RWPE1 (cell line): Measurements from ENCODE around the gene DEFB132.

Experiments
- CTCF ChIA-PET: fragments of 350-600 bp; sonication (Branson Sonifier 250); formaldehyde crosslinking; extraction: SDS; loops from one replicate; lab custom pipeline; 2021; lab: Yijun Ruan, JAX
- POLR2A ChIA-PET: fragments of 400-600 bp; formaldehyde crosslinking; extraction: SDS; loops from one replicate; lab custom pipeline; 2020; ENCODE audit warnings: antibody characterized with exemption; ENCODE audit not compliant: low non-redundant PET; lab: Yijun Ruan, JAX
- DNase-seq: peaks from one replicate; pipeline ENCODE4 v3.0.0; 2012; ENCODE audit warnings: low spot score
- H3K27ac ChIP-seq: fragments of 450-650 bp; 2 replicates; pipeline ENCODE4 v1.5.1; 2017
- TF ChIP-seq, protein P1 (sequence below): fragments of 450-650 bp; conservative IDR thresholded peaks from 2 replicates; pipeline ENCODE4 v1.5.1; 2017; ENCODE audit warnings: low read depth, mild to moderate bottlenecking

The DEFB132 gene

DNA sequence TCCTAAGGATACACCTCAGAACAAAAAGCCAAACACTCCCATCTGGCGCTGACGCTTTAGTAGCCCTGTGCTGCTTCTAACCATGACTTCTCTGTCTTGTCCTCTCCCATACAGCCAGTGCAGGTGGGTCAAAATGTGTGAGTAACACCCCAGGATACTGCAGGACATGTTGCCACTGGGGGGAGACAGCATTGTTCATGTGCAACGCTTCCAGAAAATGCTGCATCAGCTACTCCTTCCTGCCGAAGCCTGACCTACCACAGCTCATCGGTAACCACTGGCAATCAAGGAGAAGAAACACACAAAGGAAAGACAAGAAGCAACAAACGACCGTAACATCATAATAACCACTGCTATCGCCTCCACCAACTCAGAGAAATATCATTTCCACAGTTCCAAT is 1.4 kb downstream of the DEFB132 start:
- no peak for DNase-seq
- CTCF ChIA-PET = interaction anchor here (2.2 kb wide), 1 partner anchor 8 kb away, joined by 11 read pairs; no protein-coding TSS in a partner anchor
- TF ChIP-seq, protein P1, sequence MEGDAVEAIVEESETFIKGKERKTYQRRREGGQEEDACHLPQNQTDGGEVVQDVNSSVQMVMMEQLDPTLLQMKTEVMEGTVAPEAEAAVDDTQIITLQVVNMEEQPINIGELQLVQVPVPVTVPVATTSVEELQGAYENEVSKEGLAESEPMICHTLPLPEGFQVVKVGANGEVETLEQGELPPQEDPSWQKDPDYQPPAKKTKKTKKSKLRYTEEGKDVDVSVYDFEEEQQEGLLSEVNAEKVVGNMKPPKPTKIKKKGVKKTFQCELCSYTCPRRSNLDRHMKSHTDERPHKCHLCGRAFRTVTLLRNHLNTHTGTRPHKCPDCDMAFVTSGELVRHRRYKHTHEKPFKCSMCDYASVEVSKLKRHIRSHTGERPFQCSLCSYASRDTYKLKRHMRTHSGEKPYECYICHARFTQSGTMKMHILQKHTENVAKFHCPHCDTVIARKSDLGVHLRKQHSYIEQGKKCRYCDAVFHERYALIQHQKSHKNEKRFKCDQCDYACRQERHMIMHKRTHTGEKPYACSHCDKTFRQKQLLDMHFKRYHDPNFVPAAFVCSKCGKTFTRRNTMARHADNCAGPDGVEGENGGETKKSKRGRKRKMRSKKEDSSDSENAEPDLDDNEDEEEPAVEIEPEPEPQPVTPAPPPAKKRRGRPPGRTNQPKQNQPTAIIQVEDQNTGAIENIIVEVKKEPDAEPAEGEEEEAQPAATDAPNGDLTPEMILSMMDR = no peak
- POLR2A ChIA-PET = no interaction called here
- no peak overlapping the region for H3K27ac ChIP-seq

GRCh38 chr20:259981-260380 is 2.5 kb downstream of the DEFB132 start:
- H3K27ac ChIP-seq = no peak overlapping the region
- TF ChIP-seq, protein P1 = no peak
- POLR2A ChIA-PET = interaction anchor here (0.6 kb wide), 1 partner anchor 60 kb away, joined by 4 read pairs; no protein-coding TSS in a partner anchor
- CTCF ChIA-PET = interaction anchor here (0.5 kb wide), 1 partner anchor 1039 kb away, joined by 3 read pairs; no protein-coding TSS in a partner anchor
- no peak for DNase-seq

DNA sequence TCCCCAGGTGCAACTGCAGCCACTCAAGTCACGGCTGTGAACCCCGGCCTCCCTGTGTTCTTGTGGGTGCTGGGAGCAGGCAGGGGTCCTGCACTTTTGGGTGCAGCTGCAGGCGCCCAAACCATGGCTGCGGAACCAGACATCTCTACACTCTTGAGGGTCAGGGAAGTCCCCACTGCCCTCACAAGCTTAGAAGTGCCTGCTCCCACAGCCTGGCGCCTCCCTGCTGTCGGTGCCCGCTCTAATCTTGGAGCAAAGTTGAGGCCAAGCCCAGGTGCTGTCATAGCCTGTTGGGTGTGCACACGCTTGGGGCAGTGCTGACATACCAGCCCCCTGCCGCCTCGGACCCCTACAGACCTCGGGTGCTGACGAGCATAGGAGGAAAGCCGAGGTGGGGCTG is 6.2 kb downstream of the DEFB132 start:
- CTCF ChIA-PET = interaction anchor here (0.6 to 1.2 kb wide), 3 partner anchors 159 to 949 kb away, joined by 3 to 5 read pairs (median 4); no protein-coding TSS in a partner anchor
- POLR2A ChIA-PET = no interaction called here

DNA sequence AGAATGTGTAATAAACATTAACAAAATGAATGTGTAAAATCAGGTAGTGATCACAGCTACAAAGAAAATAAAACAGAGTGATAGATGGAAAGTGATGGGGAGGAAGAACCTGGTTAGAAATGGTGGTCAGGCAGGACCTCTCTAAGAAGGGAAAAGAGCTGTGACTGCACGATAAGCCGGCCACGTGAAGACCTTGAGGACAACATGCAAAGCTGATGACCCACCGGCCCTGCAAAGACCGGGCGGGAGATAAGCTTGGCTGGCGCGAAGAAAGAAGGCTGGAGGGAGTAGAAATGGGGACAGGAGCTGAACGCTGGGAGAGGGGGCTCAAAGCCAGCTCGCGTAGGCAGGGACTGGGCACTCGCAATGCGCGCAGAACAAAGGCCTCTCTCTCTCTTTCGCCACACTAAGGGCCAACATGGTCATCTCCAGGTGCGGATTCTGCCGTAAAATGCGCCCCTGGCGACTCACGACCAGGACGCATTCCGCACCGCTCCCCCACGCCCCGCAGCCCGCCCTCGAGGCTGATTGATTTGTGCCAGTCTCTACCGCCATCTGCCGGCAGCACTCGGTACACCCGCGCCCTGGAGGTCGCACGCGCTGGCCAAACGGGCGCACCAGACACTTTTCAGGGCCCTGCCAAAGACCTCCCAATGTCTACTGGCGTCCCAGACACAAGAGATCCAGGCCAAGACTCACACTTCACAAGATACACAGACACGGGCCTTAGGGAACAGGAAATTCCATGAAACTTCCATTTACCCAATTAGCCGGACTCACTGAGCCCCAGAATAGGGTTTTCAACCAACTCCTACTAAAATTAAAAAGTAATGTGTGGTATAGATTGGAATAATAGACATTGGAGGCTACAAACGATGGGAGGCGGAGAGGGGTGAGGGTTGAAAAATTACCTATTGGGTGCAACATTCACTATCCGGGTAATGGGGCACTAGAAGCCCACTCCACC is 9.4 kb downstream of the DEFB132 start:
- POLR2A ChIA-PET = no interaction called here
- DNase-seq = peak; percentile 82
- no peak overlapping the region for H3K27ac ChIP-seq
- CTCF ChIA-PET = interaction anchor here (0.6 to 2.5 kb wide), 10 partner anchors 9 to 138 kb away, joined by 3 to 13 read pairs (median 5); partner anchors contain the start of gene DEFB132
- TF ChIP-seq, protein P1 = peak; percentile 98

More for the DNA sequence above, 6.2 kb downstream of the DEFB132 start:
- TF ChIP-seq, protein P1 = no peak
- no peak for DNase-seq
- no peak overlapping the region for H3K27ac ChIP-seq

DNA sequence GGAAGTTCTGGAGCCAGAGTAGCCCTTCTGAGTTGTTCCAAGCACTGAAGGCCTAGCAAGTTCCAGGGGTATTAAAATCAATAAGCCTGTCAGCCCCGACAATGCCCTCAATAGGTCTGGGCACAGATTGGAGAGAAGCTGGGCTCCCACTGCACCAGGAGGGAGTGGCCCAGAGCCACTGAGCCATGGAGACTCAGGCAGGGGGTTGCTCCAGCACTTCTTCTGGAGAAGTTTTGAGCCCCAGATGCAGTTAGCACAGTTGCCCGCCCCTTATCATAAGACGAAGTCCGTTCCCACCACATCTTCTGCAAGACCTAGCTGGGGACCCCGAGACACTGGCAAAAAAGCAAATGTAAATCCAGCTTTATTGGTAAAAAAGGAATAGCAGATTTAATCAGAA is 13.0 kb downstream of the DEFB132 start:
- H3K27ac ChIP-seq = no peak overlapping the region
- no peak for DNase-seq
- ChIA-PET POLR2A (no interaction called here), CTCF (interaction anchor here (0.5 kb wide), 1 partner anchor 238 kb away, joined by 3 read pairs; no protein-coding TSS in a partner anchor)
- TF ChIP-seq, protein P1 = no peak

- ChIA-PET CTCF (no interaction called here), POLR2A (no interaction called here)
- no peak overlapping the region for H3K27ac ChIP-seq
- TF ChIP-seq, protein P1 = no peak
- no peak for DNase-seq
Observed at GRCh38 chr20:271069-271468, 13.5 kb downstream of the DEFB132 start.
